Neuronal stem cell (in vitro differentiated cells): Measurements from ENCODE around the gene RIT2.

ENCODE experiments used
- DNase-seq: peaks from one replicate; pipeline ENCODE4 v3.0.0-alpha.2; 2013; ENCODE audit warnings: low spot score
- H2AFZ ChIP-seq: one replicate; pipeline ENCODE4 v1.6.1; 2013; ENCODE audit warnings: mild to moderate bottlenecking, low read length, inconsistent platforms
- H2AK5ac ChIP-seq: 2 replicates; pipeline ENCODE4 v1.6.1; 2013; ENCODE audit warnings: low read depth, mild to moderate bottlenecking, inconsistent platforms, low read length, moderate library complexity, mixed read lengths
- H2BK120ac ChIP-seq: 2 replicates; pipeline ENCODE4 v1.6.1; 2013; ENCODE audit warnings: low read depth, mild to moderate bottlenecking, inconsistent platforms, low read length, moderate library complexity, mixed read lengths
- H2BK12ac ChIP-seq: one replicate; pipeline ENCODE4 v1.6.1; 2013; ENCODE audit warnings: low read length, inconsistent platforms
- H2BK15ac ChIP-seq: 2 replicates; pipeline ENCODE4 v1.6.1; 2013; ENCODE audit warnings: mild to moderate bottlenecking, low read length, inconsistent platforms, mixed read lengths
- H2BK5ac ChIP-seq: one replicate; pipeline ENCODE4 v1.6.1; 2013; ENCODE audit warnings: inconsistent platforms, mild to moderate bottlenecking, low read length, moderate library complexity
- H3K14ac ChIP-seq: one replicate; pipeline ENCODE4 v1.6.1; 2013; ENCODE audit warnings: low read length, inconsistent platforms
- H3K18ac ChIP-seq: 2 replicates; pipeline ENCODE4 v1.6.1; 2013; ENCODE audit warnings: low read length, inconsistent platforms
- H3K23ac ChIP-seq: 2 replicates; pipeline ENCODE4 v1.6.1; 2013; ENCODE audit warnings: low read depth, mild to moderate bottlenecking, mixed read lengths, low read length, inconsistent platforms; ENCODE audit not compliant: poor library complexity
- H3K27ac ChIP-seq: replicated peaks from 3 replicates; pipeline ENCODE4 v1.5.1; 2013; ENCODE audit warnings: low read length, inconsistent platforms
- H3K27me3 ChIP-seq, 3 experiments: 2 replicates each; pipeline ENCODE4 v1.6.1; 2013; ENCODE audit warnings: low read length in 3 of 3, mild to moderate bottlenecking in 2 of 3, inconsistent platforms in 1 of 3, low read depth in 1 of 3, mixed read lengths in 1 of 3, moderate library complexity in 1 of 3; ENCODE audit not compliant: control insufficient read depth in 3 of 3, insufficient read depth in 3 of 3
- H3K36me3 ChIP-seq, 2 donors: replicated peaks in 1 of 2; 2 replicates each; pipeline ENCODE4 v1.6.1; 2013; ENCODE audit warnings: low read length in 2 of 2; ENCODE audit not compliant: control insufficient read depth in 2 of 2, insufficient read depth in 2 of 2
- H3K4ac ChIP-seq: 2 replicates; pipeline ENCODE4 v1.6.1; 2013; ENCODE audit warnings: inconsistent platforms, mild to moderate bottlenecking, low read length, moderate library complexity
- H3K4me1 ChIP-seq, 2 donors: 1 replicate in 1 of 2; 2 replicates in 1 of 2; pipeline ENCODE4 v1.6.1; 2013; ENCODE audit warnings: low read length in 2 of 2, low read depth in 1 of 2; ENCODE audit not compliant: control insufficient read depth in 2 of 2, insufficient read depth in 1 of 2
- H3K4me2 ChIP-seq: one replicate; pipeline ENCODE4 v1.6.1; 2013; ENCODE audit warnings: mild to moderate bottlenecking, low read length, inconsistent platforms; ENCODE audit not compliant: insufficient read depth, poor library complexity, severe bottlenecking
- H3K4me3 ChIP-seq, 2 donors: 2 replicates each; pipeline ENCODE4 v1.5.1; 2013; ENCODE audit warnings: low read length in 2 of 2, mild to moderate bottlenecking in 2 of 2, inconsistent platforms in 1 of 2, moderate library complexity in 1 of 2
- H3K79me1 ChIP-seq: one replicate; pipeline ENCODE4 v1.6.1; 2013; ENCODE audit warnings: low read depth, mild to moderate bottlenecking, inconsistent platforms, low read length, moderate library complexity
- H3K9ac ChIP-seq: one replicate; pipeline ENCODE4 v1.6.1; 2013; ENCODE audit warnings: mild to moderate bottlenecking, low read depth, low read length, inconsistent platforms; ENCODE audit not compliant: poor library complexity
- H3K9me3 ChIP-seq, 2 donors: replicated peaks in 1 of 2; 2 replicates each; pipeline versions ENCODE3 to v1.6.1; 2013; ENCODE audit warnings: low read length in 2 of 2, mild to moderate bottlenecking in 2 of 2, inconsistent platforms in 1 of 2, low read depth in 1 of 2, mixed read lengths in 1 of 2, moderate library complexity in 1 of 2; ENCODE audit not compliant: control insufficient read depth in 2 of 2, insufficient read depth in 1 of 2
- H4K8ac ChIP-seq: one replicate; pipeline ENCODE4 v1.6.1; 2013; ENCODE audit warnings: low read depth, mild to moderate bottlenecking, inconsistent platforms, low read length, moderate library complexity
- H4K91ac ChIP-seq: one replicate; pipeline ENCODE4 v1.6.1; 2013; ENCODE audit warnings: low read length, low read depth, mild to moderate bottlenecking, inconsistent platforms; ENCODE audit not compliant: poor library complexity
- WGBS, 2 donors: extraction: QIAGEN DNeasy Blood & Tissue Kit; methylation state at CpG; one replicate each; pipeline ENCODE4 v1.1.7; 2013; ENCODE audit warnings: missing lambda C conversion rate in 2 of 2, mixed read lengths in 1 of 2; ENCODE audit not compliant: insufficient read length in 2 of 2, insufficient replicate concordance in 1 of 2; ENCODE audit errors: extremely low coverage in 2 of 2; 5-methylcytosine and 5-hydroxymethylcytosine counted together

The RIT2 gene

GRCh38 chr18:43067570-43067969 is 47.9 kb downstream of the RIT2 start:
- H2BK12ac ChIP-seq: no peak overlapping the region
- no peaks in the 10 kb centered on the region for H3K36me3 ChIP-seq
- H3K14ac ChIP-seq: no peak overlapping the region
- H3K27ac ChIP-seq: no peak overlapping the region
- H2BK15ac ChIP-seq: no peak overlapping the region
- no peak overlapping the region for H3K4me3 ChIP-seq
- H2BK120ac ChIP-seq: no peak overlapping the region
- H3K9ac ChIP-seq: no peak overlapping the region
- no peaks in the 10 kb centered on the region for H3K9me3 ChIP-seq
- H2AFZ ChIP-seq: no peak overlapping the region
- H3K18ac ChIP-seq: no peak overlapping the region
- H3K4ac ChIP-seq: no peak overlapping the region
- no peaks in the 10 kb centered on the region for H3K27me3 ChIP-seq
- no peak overlapping the region for H3K23ac ChIP-seq
- no peak overlapping the region for H4K91ac ChIP-seq
- no peaks in the 10 kb centered on the region for H3K4me1 ChIP-seq
- H2BK5ac ChIP-seq: no peak overlapping the region
- no peaks in the 10 kb centered on the region for H3K79me1 ChIP-seq
- DNase-seq: no peak
- no peak overlapping the region for H4K8ac ChIP-seq
- no CpG with 5 or more reads among the region's 1 CpG for WGBS, 2 donors
- no peak overlapping the region for H2AK5ac ChIP-seq
- H3K4me2 ChIP-seq: no peak overlapping the region

- no peak overlapping the region for H3K9ac ChIP-seq
- no peak overlapping the region for H2BK5ac ChIP-seq
- no peak overlapping the region for H2AK5ac ChIP-seq
- no peak for DNase-seq
- H3K4me3 ChIP-seq: no peak overlapping the region
- H2BK12ac ChIP-seq: no peak overlapping the region
- H3K9me3 ChIP-seq: no peaks in the 10 kb centered on the region
- no peak overlapping the region for H3K23ac ChIP-seq
- H2AFZ ChIP-seq: peak overlapping the region; percentile 43
- no peaks in the 10 kb centered on the region for H3K36me3 ChIP-seq
- no CpG with 5 or more reads among the region's 6 CpGs for WGBS, 2 donors
- H3K4me2 ChIP-seq: no peak overlapping the region
- H3K79me1 ChIP-seq: no peaks in the 10 kb centered on the region
- no peaks in the 10 kb centered on the region for H3K27me3 ChIP-seq
- H2BK15ac ChIP-seq: no peak overlapping the region
- no peak overlapping the region for H3K27ac ChIP-seq
- H3K14ac ChIP-seq: no peak overlapping the region
- H3K18ac ChIP-seq: no peak overlapping the region
- H2BK120ac ChIP-seq: no peak overlapping the region
- no peak overlapping the region for H4K91ac ChIP-seq
- no peak overlapping the region for H3K4ac ChIP-seq
- no peaks in the 10 kb centered on the region for H3K4me1 ChIP-seq
- H4K8ac ChIP-seq: no peak overlapping the region
Observed at GRCh38 chr18:43061816-43062215, 53.7 kb downstream of the RIT2 start.

- no peak overlapping the region for H3K18ac ChIP-seq
- no peak overlapping the region for H3K9ac ChIP-seq
- no peaks in the 10 kb centered on the region for H3K36me3 ChIP-seq
- no peak overlapping the region for H3K14ac ChIP-seq
- H2BK120ac ChIP-seq: no peak overlapping the region
- H3K4me3 ChIP-seq: no peak overlapping the region
- H2AK5ac ChIP-seq: no peak overlapping the region
- H3K23ac ChIP-seq: no peak overlapping the region
- no peak overlapping the region for H2BK5ac ChIP-seq
- H2BK15ac ChIP-seq: no peak overlapping the region
- H2AFZ ChIP-seq: peak overlapping the region; percentile 43
- H3K9me3 ChIP-seq: no peaks in the 10 kb centered on the region
- H3K79me1 ChIP-seq: no peaks in the 10 kb centered on the region
- H3K4me2 ChIP-seq: no peak overlapping the region
- H4K8ac ChIP-seq: no peak overlapping the region
- no peaks in the 10 kb centered on the region for H3K4me1 ChIP-seq
- H2BK12ac ChIP-seq: no peak overlapping the region
- no CpG with 5 or more reads among the region's 4 CpGs for WGBS, 2 donors
- H3K27ac ChIP-seq: no peak overlapping the region
- H3K4ac ChIP-seq: no peak overlapping the region
- no peak overlapping the region for H4K91ac ChIP-seq
- DNase-seq: no peak
- H3K27me3 ChIP-seq: no peaks in the 10 kb centered on the region
Observed at GRCh38 chr18:43061318-43061717, 54.2 kb downstream of the RIT2 start.

GRCh38 chr18:43060020-43060419 is 55.5 kb downstream of the RIT2 start:
- H3K14ac ChIP-seq: no peak overlapping the region
- H3K27ac ChIP-seq: no peak overlapping the region
- no CpG with 5 or more reads among the region's 1 CpG for WGBS, 2 donors
- H2BK15ac ChIP-seq: no peak overlapping the region
- no peaks in the 10 kb centered on the region for H3K4me1 ChIP-seq
- H3K4ac ChIP-seq: no peak overlapping the region
- H2AFZ ChIP-seq: no peak overlapping the region
- no peak overlapping the region for H4K91ac ChIP-seq
- no peak overlapping the region for H3K9ac ChIP-seq
- H2BK12ac ChIP-seq: no peak overlapping the region
- H3K9me3 ChIP-seq: no peaks in the 10 kb centered on the region
- no peaks in the 10 kb centered on the region for H3K27me3 ChIP-seq
- no peak overlapping the region for H4K8ac ChIP-seq
- no peak overlapping the region for H2AK5ac ChIP-seq
- H2BK120ac ChIP-seq: no peak overlapping the region
- H3K4me3 ChIP-seq: no peak overlapping the region
- no peak overlapping the region for H3K23ac ChIP-seq
- DNase-seq: no peak
- no peak overlapping the region for H2BK5ac ChIP-seq
- H3K79me1 ChIP-seq: no peaks in the 10 kb centered on the region
- no peak overlapping the region for H3K4me2 ChIP-seq
- H3K18ac ChIP-seq: no peak overlapping the region
- no peaks in the 10 kb centered on the region for H3K36me3 ChIP-seq
